Cardiac muscle cell (in vitro differentiated cells and primary cell): Measurements from ENCODE around the gene TFRC. TPM values are rescaled to one million over a fixed set of nuclear protein-coding genes. Genes with fewer than 3 reads are reported as not detected.
A peak's percentile ranks its signal among the peaks of the same experiment; 100 is the strongest.

Experiments
- DNase-seq, 2 donors: peaks; one replicate each; pipeline versions ENCODE4 v3.0.0 to v3.0.0-alpha.2; 2010 to 2017; ENCODE audit warnings: low read depth in 1 of 2, low spot score in 1 of 2
- H3K27ac ChIP-seq: fragments of 200-600 bp; sonication (generic); 2 replicates; pipeline ENCODE4 v1.5.1; 2016
- H3K27me3 ChIP-seq: fragments of 200-600 bp; sonication (generic); 2 replicates; pipeline ENCODE4 v1.6.0; 2016; ENCODE audit warnings: control low read depth
- H3K36me3 ChIP-seq: fragments of 200-600 bp; sonication (generic); 2 replicates; pipeline ENCODE4 v1.5.1; 2016; ENCODE audit warnings: control low read depth
- H3K4me1 ChIP-seq: fragments of 200-600 bp; sonication (generic); 2 replicates; pipeline ENCODE4 v1.8.1; 2017; ENCODE audit warnings: low read depth, mild to moderate bottlenecking, mixed run types
- H3K4me3 ChIP-seq: fragments of 200-600 bp; sonication (generic); 2 replicates; pipeline ENCODE4 v1.5.1; 2016; ENCODE audit warnings: mild to moderate bottlenecking
- H3K9me3 ChIP-seq: fragments of 200-600 bp; sonication (generic); 2 replicates; pipeline ENCODE4 v1.5.1; 2017; ENCODE audit warnings: low read depth, mild to moderate bottlenecking, control low read depth
- polyA plus RNA-seq: library from polyadenylated mRNA; unstranded; fragments of >200 nt; fragmentation: Nextera tagmentation; extraction: Ambion mirVana; gene quantifications from 2 replicates; pipeline ENCODE4 v1.2.1, GENCODE V29; 2016
- total RNA-seq: library from RNA; depleted of rRNA; stranded (reverse); fragments of >200 nt; gene quantifications from 2 replicates; pipeline ENCODE4 v1.2.3, GENCODE V29; 2016
- TF ChIP-seq, protein P1 (sequence below): IDR thresholded peaks from 2 replicates; pipeline ENCODE4 v1.5.1; 2012; ENCODE audit warnings: low read depth, mild to moderate bottlenecking, low read length

The TFRC gene
- total and polyA plus RNA-seq, 2 experiments from 2014 or later, result 19.6 to 81.1 TPM

DNA sequence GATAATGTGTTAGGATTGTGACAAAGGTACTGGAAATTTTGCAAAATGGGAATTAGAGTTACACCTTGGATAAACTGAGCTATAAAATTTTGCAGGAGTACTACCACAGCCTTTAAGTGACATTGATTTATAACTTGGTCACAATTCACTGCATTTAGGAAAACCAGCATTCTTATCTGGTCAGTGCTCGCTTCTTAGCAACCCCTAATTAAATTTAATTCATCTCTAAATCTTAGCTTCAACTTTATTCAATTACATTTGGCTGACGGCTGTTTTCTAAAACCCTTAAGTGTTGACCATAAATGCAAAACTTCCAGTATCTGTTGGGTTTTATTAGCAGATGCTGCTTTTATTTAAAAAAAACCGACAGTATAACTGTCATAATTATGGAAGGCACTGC is 31.3 kb downstream of the TFRC start:
- Histone ChIP-seq H3K27me3 (no peaks in the 10 kb centered on the region), H3K36me3 (peaks cover 63% of the 10 kb centered on the region), H3K4me3 (no peak overlapping the region), H3K4me1 (no peaks in the 10 kb centered on the region), H3K9me3 (no peaks in the 10 kb centered on the region), H3K27ac (peak overlapping the region; percentile 9)
- DNase-seq, result no peak
- TF ChIP-seq, protein P1, sequence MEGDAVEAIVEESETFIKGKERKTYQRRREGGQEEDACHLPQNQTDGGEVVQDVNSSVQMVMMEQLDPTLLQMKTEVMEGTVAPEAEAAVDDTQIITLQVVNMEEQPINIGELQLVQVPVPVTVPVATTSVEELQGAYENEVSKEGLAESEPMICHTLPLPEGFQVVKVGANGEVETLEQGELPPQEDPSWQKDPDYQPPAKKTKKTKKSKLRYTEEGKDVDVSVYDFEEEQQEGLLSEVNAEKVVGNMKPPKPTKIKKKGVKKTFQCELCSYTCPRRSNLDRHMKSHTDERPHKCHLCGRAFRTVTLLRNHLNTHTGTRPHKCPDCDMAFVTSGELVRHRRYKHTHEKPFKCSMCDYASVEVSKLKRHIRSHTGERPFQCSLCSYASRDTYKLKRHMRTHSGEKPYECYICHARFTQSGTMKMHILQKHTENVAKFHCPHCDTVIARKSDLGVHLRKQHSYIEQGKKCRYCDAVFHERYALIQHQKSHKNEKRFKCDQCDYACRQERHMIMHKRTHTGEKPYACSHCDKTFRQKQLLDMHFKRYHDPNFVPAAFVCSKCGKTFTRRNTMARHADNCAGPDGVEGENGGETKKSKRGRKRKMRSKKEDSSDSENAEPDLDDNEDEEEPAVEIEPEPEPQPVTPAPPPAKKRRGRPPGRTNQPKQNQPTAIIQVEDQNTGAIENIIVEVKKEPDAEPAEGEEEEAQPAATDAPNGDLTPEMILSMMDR, result no peak

DNA sequence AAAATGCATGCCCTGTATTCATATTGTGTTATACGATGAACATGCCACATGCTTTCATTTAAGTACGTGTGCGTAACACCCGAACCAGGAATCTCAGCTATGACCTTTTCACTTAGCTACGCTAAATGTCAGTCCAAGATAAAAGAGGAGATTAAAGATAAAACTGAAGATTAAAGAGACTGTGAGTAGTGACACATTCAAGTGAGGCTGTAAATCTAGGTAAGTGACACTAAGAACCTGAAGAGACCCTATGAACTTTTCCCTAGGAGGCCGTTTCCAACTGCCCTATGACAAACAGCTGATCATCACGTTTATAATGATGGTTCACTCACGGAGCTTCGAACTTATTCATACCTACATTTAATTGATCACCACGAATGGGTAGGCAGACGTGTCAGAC is 32.2 kb downstream of the TFRC start:
- TF ChIP-seq, protein P1, result no peak
- no peak overlapping the region for H3K4me3 ChIP-seq
- no peak for DNase-seq
- peak overlapping the region; percentile 9 for H3K27ac ChIP-seq
- no peaks in the 10 kb centered on the region for H3K4me1 ChIP-seq
- H3K9me3 ChIP-seq, result no peaks in the 10 kb centered on the region
- no peaks in the 10 kb centered on the region for H3K27me3 ChIP-seq
- H3K36me3 ChIP-seq, result peaks cover 53% of the 10 kb centered on the region

DNA sequence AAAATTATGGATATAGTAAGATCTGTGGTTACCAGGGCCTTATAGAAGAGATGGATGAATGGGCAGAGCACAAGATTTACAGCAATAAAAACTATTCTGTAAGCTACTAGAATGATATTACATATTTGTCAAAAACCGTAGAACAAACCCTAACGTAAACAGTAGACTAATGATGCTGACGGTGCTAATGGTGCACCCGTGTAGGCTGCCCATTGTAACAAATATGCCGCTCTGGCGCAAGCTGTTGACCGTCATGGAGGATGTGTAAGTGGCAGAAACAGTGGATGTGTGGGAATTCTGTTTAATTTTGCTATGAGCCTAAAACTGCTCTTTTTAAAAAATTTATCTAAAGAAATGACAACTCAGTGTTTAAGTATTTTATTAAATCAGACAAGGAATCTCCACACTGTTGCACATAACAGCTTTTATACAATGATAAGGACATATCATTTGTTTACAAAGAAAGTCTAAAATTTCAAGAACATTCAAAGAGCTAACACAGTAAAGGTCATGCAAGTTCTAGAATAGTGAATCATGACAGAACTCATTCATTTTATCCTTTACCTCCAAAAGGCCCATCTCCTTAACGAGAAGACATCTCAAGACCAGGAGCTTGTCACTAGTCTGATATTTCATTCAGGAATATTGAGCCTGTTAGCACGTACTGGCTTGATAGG is 32.8 kb downstream of the TFRC start:
- TF ChIP-seq, protein P1, result no peak
- Histone ChIP-seq H3K4me1 (no peaks in the 10 kb centered on the region), H3K9me3 (no peaks in the 10 kb centered on the region), H3K27ac (no peak overlapping the region), H3K36me3 (peaks cover 50% of the 10 kb centered on the region), H3K4me3 (no peak overlapping the region), H3K27me3 (no peaks in the 10 kb centered on the region)
- no peak for DNase-seq

DNA sequence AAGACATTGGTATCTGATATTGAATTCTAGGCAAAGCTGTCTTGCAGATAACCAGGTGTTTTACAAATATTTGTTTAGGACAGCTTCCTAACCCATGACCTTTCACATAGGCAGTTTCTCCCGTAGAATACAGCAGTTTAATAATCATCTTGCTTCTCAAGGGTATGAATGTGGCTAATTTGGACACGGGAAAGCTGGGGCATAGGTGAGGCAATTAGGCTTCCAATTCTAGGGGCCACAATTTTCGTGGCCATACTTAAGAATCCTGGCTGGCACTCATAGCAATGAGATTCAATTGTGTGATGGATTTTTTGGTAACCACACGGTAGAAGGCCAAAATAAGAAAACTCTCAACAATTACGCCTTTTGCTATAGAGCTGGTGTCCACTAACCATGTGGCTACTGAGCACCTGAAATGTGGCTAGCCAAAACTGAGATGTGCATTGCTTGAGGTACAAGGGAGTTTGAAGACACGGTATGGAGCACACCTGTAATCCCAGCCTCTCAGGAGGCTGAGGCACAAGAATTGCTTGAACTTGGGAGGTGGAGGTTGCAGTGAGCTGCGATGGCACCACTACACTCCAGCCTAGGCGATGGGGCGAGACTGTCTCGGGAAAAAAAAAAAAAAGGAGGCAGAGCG is 34.4 kb downstream of the TFRC start:
- no peaks in the 10 kb centered on the region for H3K9me3 ChIP-seq
- no peak for DNase-seq
- no peaks in the 10 kb centered on the region for H3K4me1 ChIP-seq
- no peak overlapping the region for H3K4me3 ChIP-seq
- H3K27ac ChIP-seq, result peak overlapping the region; percentile 34
- H3K27me3 ChIP-seq, result no peaks in the 10 kb centered on the region
- TF ChIP-seq, protein P1, result no peak
- peaks cover 34% of the 10 kb centered on the region for H3K36me3 ChIP-seq

DNA sequence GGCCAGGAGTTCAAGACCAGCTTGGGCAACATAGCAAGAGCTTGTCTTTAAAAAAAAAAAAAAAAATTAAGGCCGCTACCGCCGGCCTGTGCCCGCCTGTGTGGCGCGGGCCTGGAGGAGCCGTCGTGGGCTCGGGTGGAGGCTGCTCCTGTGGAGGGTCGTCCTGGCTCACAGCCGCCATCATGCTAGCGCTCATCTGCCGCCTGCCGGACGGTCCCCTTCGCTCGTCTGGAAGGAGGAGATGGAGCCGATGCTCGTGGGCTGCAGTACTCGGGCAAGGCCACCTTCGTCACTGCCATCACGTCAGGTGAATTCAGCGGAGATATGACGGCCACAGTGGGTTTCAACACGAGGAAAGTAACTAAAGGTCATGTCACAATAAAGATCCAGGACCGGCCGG is 37.4 kb downstream of the TFRC start:
- TF ChIP-seq, protein P1, result no peak
- DNase-seq, result no peak
- H3K27ac ChIP-seq, result no peak overlapping the region
- peaks cover 9% of the 10 kb centered on the region for H3K36me3 ChIP-seq
- H3K4me1 ChIP-seq, result no peaks in the 10 kb centered on the region
- H3K4me3 ChIP-seq, result no peak overlapping the region
- no peaks in the 10 kb centered on the region for H3K27me3 ChIP-seq
- H3K9me3 ChIP-seq, result no peaks in the 10 kb centered on the region
